Medulla oblongata (tissue), 1 donor: Measurements from ENCODE around the gene HADH.
A peak's percentile ranks its signal among the peaks of the same experiment; 100 is the strongest.
"Not testable (repeated sequence)": the region's sequence is repeated elsewhere in the genome, so short reads cannot be mapped to it uniquely, and the experiment has no call there.

ENCODE experiments used
- DNase-seq: peaks from one replicate; pipeline ENCODE4 v3.0.0-alpha.2; 2015; ENCODE audit errors: extremely low spot score

HADH gene

DNA sequence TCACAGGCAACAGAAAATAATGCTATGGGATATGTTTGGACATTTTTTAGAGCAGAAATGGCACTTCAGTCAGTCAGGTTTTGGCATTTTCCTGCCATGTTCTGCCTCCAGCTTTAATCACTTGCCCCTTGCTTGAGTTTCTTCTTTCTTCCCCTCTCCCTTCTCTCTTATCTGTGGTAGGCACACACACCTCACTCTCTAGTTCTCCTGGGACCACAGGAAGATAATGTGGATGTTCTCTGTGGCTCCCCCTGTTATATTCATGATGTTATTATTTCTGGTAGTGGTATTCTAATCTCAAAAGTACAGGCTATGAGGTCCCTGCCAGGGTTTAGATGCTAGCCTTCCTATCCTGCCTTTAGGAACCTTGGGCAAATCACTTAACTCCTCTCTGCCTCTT, 5.2 kb downstream of the HADH start:
- no peak for DNase-seq

DNA sequence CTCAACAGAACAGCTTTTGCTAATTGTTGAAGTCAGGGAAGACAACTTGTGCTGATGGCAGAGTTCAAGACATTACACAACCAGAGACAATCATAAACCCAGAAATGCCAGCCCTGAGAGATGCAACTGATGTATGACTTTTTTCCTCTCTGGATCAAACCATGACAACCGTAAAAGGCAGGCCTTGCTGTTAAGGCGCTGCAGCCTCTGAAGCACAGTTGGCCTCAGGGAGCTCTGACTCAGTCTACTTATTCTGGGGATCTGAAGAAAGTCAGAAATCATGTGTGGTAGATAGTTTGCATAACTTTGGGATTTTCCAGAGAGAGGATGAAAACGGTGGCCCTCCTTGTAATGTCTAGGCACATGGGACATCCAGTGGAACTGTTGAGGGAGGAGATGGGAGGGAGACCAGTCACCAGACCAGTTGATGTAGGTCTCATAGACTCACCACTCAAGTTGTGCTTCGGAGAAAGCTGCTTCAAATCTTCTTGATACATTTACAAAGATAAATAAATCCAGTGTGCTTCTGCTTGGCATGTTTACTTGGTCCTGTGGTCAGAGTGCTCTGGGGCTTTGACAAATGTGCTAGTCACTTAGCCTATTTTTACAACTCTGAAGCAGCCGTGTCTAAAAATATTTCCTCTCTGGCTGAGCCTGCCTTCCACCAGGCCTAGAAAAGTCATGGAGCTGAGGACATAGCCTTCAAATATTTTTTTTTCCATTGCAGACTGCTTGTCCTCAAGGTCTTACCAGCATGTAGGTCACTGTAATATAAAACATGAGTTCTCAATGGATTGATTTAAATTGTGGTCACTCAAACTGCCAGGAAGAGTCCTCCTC, 7.5 kb downstream of the HADH start:
- no peak for DNase-seq

DNA sequence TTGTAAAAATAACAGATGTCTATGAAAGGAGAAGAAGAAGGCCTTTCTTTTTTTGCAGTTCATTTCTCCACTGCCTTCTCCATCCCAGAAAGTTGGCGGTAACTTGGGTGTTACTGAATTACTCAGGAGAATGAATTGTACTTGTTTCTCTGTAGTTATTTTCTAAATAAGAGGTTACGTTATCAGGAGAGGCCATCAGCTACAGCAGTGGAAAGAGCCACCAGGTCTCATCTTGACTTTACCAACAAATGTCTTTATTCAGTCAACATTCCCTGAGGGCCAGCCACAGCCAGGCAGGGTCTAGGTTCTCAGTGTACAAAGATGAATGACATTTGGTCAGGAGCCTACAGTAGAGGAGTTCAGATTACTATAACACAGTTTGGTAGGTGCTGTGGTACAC, 8.1 kb downstream of the HADH start:
- DNase-seq, result no peak

DNA sequence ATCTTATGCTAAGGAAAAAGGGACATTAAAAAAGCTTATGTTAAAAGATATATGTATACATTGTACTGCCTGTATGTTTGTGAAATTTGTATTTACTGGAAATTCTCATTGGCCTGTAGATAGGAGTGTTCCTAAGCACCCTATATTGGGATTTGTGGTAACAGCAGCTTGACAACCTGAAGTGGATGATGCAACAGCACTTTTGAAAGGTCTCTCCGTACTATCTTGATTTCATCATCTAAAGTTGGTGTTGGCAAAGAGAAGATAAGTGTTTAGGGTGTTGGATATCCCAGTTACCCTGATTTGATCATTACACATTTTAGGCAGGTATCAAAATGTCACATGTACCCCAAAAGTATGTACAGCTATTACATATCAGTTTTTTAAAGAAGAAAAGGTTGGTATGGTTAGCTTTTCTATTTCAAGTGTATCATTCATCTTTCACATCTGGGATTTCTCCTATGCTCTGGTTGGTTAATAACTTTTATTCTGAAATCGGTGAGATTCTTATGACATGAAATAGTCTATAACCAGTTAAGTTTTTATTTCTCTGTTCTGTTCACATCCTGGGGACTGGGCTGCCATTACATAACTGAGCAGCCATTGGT, 10.3 kb downstream of the HADH start:
- no peak for DNase-seq

DNA sequence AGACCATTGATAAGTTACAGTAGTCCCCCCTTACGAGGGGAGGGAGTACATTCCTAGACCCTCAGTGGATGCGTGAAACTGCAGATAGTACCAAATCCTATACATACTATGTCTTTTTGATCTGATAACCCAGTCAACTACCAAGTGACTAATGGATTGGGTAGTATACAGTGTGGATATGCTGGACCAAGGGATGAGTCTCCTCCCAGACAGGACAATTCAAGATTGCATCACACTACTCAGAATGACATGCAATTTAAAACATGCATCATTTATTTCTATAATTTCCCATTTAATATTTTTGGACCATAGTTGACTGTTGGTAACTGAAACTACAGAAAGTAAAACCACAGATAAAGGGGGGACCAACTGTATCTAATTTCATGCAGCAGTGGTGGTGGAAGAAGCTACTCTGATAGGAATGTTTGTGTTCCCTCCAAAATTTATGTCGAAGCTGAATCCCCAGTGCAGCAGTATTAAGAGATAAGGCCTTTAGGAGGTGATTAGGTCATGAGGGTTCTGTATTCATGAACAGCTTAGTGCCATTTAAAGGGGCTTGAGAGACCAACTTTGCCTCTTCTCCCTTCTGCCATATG, 11.9 kb downstream of the HADH start:
- DNase-seq, result no peak

DNA sequence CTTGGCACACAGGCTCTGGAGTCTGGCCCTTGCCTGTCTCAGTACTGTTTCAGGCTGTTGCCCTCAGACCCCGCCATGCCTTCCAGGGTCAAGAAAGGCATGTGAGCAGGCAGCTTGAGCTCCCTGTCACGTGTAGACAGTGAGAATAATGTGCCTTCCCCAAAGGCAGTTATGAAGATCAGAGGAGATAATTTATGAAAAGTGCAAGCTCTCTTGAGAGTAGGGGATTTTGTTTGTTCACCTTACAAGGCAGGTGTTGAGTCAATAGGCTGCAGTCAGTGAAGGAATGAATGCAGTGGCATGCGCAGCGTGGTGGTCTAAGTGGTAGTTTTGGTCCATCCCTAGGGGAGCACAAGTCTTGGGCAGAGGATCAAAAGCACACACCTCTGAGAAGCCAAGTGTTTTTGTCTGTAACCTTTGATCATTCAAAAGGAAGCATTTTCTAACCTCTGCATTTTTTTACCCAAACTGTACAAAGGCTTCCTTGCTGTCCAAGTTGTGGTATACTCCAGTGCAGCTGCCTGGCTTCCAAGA, 14.4 kb downstream of the HADH start:
- no peak for DNase-seq

DNA sequence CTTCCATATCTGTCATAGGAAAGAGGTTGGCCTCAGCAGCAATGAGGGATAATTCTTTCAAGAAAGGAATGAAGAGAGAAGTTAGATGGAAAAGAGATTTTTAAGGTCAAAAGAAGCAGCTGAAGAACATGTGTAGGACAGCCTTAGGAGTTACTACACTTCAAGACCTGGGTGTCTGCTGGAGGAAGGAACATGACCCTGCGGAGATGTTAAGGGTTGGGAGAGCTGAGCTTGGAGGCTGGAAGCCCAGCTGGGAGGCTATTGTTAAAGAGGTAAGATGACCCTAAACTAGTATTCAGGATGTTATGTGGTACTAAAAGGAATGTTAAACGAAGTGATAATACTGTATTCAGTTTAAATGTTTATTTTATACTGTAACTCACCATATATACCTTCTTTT, 15.0 kb downstream of the HADH start:
- no peak for DNase-seq

DNA sequence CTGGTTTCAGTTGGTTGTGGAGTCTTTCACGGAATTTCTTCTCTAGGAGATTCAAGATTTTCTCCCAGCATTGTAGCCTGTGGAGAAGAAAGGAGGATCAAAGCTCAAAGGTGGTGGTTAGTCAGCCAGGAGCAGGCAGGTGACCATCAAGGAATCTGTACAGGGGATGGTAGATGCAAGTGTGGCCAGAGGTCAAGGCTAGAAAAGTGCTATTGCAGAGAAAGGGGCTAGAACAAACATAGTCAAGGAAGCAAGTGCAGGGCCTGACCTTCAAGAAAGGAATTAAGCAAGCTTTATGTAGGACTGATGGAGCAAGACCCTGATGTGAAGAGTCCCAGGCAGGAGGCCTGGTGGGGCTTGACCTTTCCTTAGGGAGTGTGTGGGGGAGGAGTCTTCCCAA, 16.1 kb downstream of the HADH start:
- no peak for DNase-seq

DNA sequence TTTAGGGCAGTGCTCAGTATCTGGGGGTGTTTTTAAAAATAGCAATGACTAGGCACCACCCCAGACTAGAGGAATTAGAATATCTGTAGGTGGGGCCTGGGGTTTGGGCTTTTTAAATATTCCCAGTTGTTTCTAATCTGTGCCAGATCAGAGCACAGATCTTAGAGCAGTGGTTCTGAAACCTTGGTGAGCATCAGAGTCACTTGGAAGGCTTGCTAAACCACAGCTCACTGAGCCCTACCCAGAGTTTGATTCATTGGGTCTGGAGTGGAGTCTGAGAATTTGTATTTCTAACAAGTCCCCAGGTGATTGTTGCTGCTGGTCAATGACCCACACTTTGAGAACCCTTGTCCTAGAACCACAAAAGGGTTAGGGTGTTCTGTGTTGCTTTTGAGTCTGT, 16.7 kb downstream of the HADH start:
- DNase-seq, result no peak

DNA sequence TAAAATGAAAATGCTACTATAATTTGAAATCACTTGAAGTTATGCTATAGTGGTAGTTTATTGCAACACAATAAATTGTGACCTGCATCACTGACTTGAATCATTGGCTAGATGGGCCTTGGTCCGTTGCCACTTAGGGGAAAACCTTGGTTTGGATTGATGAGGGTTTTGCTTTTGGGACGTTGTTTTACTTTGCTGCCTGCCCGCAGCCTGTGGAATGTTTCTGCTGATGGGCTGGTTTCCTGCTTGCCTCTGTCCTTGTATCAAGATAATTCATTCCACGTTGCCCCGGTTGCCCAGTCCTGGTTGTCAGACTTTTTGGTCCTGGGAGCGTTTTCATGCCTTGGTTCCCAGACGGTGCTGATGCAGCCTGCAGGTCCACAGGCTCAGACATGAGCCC, 18.3 kb downstream of the HADH start:
- no peak for DNase-seq

DNA sequence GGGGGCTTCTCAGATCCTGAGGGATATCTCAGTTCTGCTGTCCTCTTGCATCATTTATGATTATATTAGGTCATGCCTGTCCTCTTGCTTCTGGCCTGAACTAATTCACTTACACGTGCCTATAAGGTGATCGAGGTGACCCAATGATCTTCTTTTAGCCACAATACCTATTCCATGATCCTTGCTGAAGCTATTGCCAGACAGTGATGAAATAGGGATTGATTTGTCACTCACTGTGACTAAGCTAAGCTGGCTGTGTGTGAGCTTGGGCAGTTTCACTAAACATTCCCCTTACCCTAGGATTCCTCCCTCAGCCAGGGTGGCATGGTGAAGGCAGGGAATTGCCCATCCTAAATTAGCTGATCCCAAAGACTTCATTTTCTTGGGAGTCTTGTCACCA, 19.0 kb downstream of the HADH start:
- DNase-seq, result no peak

DNA sequence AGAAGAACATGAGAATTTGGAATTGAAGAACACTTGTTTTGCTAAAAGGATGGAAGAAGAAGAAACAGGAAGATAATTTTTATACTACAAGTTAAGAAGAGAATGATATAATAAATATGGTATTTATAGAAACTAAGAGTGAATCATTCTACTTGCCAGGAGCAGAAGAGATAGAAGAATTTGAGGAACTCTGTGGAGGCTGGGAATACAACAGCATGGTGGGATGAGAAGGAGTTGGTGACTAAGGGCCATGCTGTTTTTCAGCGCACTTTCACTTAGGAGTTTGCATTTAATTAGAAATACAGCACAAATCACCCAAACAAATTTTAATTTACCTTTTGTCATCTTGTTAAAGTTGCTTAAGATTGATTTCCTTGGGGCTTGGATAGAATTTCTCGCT, 20.5 kb downstream of the HADH start:
- no peak for DNase-seq

DNA sequence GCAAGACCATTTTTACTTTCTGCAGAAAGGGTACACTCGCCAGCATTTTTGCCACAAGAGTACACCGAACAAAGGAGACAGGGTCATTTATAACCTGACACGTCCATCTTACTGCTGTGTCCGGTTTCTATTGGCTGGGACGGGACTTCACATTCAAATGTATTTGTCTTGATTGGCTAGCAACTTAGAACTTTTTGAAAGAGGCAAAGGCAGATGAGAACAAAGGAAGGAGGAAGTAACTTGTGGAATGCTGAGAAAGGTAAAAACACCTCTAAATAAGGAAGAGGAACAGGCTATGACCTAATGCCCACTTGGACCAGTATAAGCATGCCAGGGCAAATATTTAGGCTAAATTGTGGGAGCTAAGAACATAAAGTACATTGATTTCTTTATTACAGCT, 22.7 kb downstream of the HADH start:
- DNase-seq, result not testable (repeated sequence)

DNA sequence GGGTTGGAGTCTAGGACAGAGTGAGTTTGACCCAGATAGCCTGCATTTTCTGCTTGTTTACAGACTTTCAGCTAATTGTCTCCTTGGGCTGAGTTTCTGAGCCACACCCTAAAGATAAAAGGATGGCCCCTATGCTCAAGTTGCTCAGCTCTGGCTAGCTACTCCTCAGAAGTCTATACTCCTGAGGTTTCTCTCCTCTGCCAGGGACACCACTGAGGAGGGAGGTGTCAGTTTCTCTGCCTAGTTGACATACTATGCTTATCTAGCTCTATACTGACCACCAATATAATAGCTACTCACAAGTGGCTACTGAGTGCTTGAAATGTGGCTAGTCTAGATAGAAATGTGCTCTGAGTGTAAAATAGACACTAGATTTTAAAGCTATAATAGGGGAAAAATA, 23.6 kb downstream of the HADH start:
- no peak for DNase-seq

DNA sequence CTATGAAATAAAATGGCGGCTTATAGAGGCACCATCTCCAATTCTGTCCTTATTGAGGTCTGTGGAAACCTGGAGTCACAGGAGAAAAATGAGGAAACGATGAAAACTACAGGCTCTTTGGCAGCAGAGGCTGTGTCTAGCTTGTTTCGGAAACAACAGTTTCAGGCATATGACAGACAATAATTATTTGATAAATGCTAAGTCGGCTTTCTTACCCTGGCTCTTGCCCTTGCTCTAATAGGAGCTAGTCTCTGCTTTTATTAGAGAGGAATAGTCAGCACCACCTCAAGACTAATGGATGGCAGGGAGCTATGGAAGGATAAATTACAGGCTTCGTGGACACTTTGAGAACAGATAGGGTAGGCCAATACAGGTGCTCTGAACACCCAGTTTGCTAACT, 24.3 kb downstream of the HADH start:
- no peak for DNase-seq

DNA sequence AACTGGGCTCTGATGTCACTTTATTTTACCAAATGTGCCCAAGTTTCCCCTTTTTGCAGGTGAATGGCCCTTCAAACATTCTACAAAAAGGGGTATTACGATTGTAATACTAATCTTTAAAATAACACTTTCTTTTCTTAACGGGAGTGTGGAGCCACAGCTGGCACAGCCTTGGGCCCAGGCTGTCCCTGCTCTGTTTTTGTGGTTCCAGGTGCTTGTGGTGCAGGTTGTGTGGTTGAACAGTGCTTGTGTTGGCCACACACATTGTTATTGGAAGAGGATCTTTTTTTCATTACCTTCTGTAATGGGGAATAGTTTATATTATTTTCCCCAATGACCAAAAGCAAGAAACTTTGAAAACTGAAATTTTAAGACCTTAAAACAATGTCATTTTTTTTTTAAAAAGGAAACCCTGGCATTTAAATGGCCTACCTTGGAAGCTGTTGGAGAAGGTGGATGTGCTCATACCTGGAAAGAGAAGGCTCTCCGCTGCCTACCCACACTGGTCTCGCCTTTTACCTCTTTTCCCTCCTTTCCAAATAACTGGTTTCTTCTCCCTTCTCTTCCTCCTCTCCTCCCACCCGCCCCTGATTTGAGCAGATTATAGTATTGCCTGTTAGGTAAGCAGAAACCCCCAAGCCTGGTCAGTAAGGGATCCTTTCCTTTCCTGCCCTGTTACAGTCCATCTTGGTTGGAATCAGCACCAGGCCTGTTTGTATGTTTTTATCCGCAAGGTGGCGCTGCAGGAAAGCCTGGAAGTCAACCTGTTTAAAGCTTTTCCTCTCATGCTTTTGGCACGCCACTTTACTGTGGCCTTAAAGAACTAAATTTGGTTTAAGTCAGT, 28.6 kb downstream of the HADH start:
- peak; percentile 92 for DNase-seq

DNA sequence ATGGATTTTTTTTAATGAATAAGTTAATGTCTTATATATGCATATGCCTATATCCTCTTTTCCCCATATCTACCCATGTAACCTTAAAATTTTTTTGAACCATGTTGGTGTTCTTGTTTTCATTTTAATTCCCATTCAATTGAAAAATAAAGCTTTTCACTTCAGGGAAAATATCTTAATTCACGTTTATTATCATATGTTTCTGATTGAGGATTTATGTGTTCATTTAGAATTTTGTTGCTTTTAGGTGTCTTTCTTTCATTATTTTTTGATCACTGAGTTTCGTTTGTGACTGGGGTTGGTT, 29.1 kb downstream of the HADH start:
- DNase-seq, result no peak

DNA sequence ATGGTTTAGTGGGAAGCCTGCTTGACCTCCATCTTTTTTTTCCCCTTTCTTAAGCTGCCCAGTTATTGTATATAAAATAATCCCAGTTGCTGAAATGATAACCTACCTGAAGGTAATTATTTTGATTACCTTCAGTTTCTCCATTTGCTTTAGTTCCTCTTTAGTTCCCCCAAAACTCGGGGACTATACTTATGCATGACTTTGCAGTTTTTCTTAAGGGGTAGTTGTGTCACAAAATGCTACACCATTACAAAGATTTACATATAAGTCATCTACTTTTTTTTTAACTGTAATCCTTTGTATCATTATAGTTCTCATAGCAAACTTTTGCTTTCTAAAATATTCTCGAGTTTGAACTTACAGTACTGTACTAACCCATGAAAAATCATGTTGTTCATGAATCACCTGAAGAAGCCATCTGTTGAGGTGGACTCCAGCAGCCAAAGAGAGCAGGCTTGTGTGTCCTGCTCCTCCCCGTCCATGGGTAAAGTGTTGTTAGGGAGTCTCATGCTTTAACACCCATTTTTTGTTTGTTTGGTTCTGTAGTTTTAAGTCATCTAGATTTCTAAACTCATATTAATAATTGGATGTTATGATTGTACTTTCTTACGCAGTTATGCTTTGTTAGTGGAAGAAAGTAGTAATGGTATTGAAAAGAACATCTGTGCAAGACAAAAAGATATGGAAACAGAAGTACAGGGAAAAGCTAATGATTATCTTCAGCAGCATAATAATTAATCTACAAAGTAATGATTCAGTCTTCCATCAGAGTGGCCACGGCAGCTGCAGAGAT, 34.6 kb downstream of the HADH start:
- DNase-seq, result no peak

DNA sequence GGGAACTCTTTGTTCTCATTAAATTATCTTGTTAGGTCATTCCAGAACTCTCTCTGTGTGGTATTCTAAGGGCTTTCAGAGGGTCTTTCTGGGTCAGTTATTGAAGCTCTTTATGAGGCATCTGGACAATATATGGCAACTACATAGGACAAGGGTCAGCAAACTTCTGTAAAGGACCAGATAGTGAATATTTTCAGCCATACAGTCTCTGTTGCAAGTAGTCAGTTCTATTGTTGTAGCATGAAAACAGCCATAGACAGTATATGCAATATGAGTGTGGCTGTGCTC, 35.1 kb downstream of the HADH start:
- DNase-seq, result no peak

DNA sequence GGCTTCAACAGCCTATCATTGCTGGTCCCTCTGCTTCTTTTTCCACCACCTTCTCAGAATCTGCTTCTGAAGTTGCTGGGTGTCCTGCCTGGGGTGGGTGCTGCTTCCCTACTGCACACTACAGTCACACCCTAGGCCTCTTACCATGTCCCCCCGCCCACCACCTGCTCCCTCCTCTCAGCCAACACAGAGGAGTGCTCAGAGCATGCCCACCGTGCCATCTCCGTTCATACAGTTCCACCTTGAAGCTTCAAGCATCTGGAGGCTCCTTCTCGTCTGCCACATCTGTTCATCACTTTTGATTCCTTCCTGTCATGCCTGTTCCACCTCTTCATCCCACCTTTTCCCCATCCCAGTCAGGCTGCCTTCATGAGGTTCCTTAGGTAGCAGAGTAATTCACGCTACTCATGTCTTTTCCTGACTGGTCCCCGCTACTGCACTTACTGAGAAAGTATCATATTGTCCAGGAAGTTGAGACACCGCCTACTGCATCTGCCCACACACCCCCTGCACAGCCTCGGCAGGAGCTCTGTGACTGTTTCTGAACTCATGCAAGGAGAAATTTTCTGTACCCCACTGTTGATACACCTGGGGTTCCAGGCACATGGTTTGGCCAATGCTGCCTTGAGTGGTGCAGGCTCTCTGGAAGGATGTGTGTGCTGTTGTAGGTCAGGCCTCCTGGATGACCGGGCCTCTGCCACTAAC, 39.5 kb downstream of the HADH start:
- DNase-seq, result no peak

DNA sequence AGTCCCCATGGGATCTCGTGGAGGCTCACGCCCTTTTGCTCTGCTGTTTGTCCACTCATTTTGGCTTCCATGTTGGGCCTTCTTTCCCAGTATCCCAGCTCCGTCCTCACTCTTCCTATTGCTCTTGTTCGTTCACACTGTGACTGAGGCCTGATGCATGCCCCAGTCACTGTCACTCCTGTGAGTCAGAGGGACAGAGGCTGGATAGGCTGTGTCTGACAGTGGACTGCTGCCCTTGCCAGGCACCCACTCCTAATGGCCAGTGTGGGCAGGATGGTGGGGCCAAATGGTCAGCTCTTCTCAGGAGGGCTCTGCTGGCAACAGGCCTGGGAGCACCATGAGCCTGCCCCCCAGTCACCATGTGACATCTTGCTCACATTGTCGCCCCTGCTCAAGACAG, 40.0 kb downstream of the HADH start:
- DNase-seq, result no peak
